Hepatocyte (in vitro differentiated cells): ENCODE data around the gene CCDC9. TPM values are rescaled to one million over a fixed set of nuclear protein-coding genes. Genes with fewer than 3 reads are reported as not detected.
A peak's percentile ranks its signal among the peaks of the same experiment; 100 is the strongest.

Experiments used
- DNase-seq: peaks from one replicate; pipeline ENCODE4 v3.0.0-alpha.2; 2016; ENCODE audit warnings: low spot score
- H2AFZ ChIP-seq: fragments of 200-600 bp; sonication (generic); 2 replicates; pipeline ENCODE4 v1.6.0; 2016; ENCODE audit warnings: antibody characterized with exemption, mild to moderate bottlenecking
- H3K27ac ChIP-seq: fragments of 200-600 bp; sonication (generic); 2 replicates; pipeline ENCODE4 v1.5.1; 2016; ENCODE audit warnings: mild to moderate bottlenecking
- H3K27me3 ChIP-seq: fragments of 200-600 bp; sonication (generic); 2 replicates; pipeline ENCODE4 v1.6.1; 2016
- H3K36me3 ChIP-seq: fragments of 200-600 bp; sonication (generic); replicated peaks from 2 replicates; pipeline ENCODE4 v1.5.1; 2016; ENCODE audit warnings: low read depth; ENCODE audit not compliant: insufficient read depth
- H3K4me1 ChIP-seq: fragments of 200-600 bp; sonication (generic); 2 replicates; pipeline ENCODE4 v1.5.1; 2016; ENCODE audit warnings: mild to moderate bottlenecking, moderate library complexity; ENCODE audit not compliant: insufficient read depth
- H3K4me2 ChIP-seq: fragments of 200-600 bp; sonication (generic); 2 replicates; pipeline ENCODE4 v1.6.0; 2016
- H3K4me3 ChIP-seq: fragments of 200-600 bp; sonication (generic); 2 replicates; pipeline ENCODE4 v1.5.1; 2016; ENCODE audit warnings: mild to moderate bottlenecking
- H3K79me2 ChIP-seq: fragments of 200-600 bp; sonication (generic); 2 replicates; pipeline ENCODE4 v1.6.0; 2017; ENCODE audit warnings: mild to moderate bottlenecking
- H3K9me2 ChIP-seq: fragments of 200-600 bp; sonication (generic); replicated peaks from 2 replicates; pipeline ENCODE4 v1.6.0; 2017; ENCODE audit warnings: mild to moderate bottlenecking; ENCODE audit not compliant: insufficient read depth
- H3K9me3 ChIP-seq: fragments of 200-600 bp; sonication (generic); 2 replicates; pipeline ENCODE4 v1.5.1; 2016; ENCODE audit warnings: low read depth, mild to moderate bottlenecking
- H4K20me1 ChIP-seq: fragments of 200-600 bp; sonication (generic); 2 replicates; pipeline ENCODE4 v1.6.0; 2016; ENCODE audit warnings: mild to moderate bottlenecking; ENCODE audit not compliant: insufficient read depth, poor library complexity, severe bottlenecking
- CTCF ChIP-seq: fragments of 200-600 bp; sonication (generic); IDR thresholded peaks from 2 replicates; pipeline ENCODE4 v1.5.1; 2016; ENCODE audit warnings: antibody characterized with exemption, mild to moderate bottlenecking; ENCODE audit not compliant: poor library complexity
- EZH2 ChIP-seq: fragments of 200-600 bp; sonication (generic); IDR thresholded peaks from 2 replicates; pipeline ENCODE4 v1.6.1; 2016; ENCODE audit warnings: antibody characterized with exemption, mild to moderate bottlenecking, borderline replicate concordance
- EZH2phosphoT487 ChIP-seq: fragments of 200-600 bp; sonication (generic); IDR thresholded peaks from one replicate; pipeline ENCODE4 v1.6.1; 2018; ENCODE audit warnings: antibody characterized with exemption, mild to moderate bottlenecking, low read depth, moderate library complexity; ENCODE audit not compliant: unreplicated experiment, severe bottlenecking
- WGBS: methylation state at CpG from one replicate; pipeline ENCODE4 v1.1.6; 2016; ENCODE audit warnings: low lambda C conversion rate; ENCODE audit errors: missing lambda C conversion rate; 5-methylcytosine and 5-hydroxymethylcytosine counted together
- polyA plus RNA-seq: library from polyadenylated mRNA; unstranded; fragments of >200 nt; fragmentation: Nextera tagmentation; extraction: Ambion mirVana; gene quantifications from 2 replicates; pipeline ENCODE4 v1.2.1, GENCODE V29; 2016
- total RNA-seq: library from RNA; depleted of rRNA; stranded (reverse); fragments of >200 nt; gene quantifications from 2 replicates; pipeline ENCODE4 v1.2.3, GENCODE V29; 2014

The CCDC9 gene
- total and polyA plus RNA-seq, 2 experiments from 2014 or later = 7.9 to 13.0 TPM

- H3K27me3 ChIP-seq = no peaks in the 10 kb centered on the region
Observed at GRCh38 chr19:47272448-47273312, 16.4 kb downstream of the CCDC9 start.

DNA sequence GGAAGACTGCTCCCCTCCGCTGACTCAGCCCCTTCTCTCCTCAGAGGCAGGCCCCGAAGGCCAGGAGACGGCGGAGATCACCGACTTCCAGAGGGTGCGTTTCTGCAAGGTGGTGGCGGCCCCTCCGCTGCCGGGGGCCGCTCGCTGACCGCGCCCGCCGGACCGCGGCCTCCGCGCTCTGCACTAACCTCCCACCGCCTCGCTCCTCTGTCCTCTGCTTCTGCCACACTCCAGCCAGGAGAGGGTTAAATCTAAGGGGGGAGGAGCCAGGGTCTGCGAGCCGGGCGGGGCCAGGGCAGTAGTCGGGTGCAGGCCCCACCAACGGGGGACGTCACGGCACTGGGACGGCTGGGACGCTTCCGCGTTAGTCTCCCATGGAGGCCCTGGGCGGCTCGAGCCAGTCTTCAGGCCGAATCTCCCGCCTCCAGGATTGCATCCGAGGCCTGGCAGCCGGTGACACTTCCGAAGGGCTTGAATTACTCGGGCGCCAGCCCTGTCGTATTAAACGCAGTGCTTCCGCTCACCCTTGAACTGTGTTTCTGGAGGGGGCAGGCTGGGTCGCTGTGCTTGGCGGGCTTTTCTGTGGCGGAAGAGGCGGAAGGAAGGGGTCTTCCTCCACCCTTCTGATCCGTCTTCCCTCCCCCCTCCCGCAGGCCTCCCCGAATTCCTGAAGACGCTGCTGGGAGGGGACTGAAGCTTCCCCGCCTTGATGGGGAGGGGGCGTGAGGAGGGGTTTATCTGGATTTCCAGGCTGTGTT lies 17.2 kb downstream of the CCDC9 start:
- H3K4me3 ChIP-seq = peak overlapping the region; percentile 37
- H3K27ac ChIP-seq = peak overlapping the region; percentile 99
- H4K20me1 ChIP-seq = peaks cover 10% of the 10 kb centered on the region
- H3K9me3 ChIP-seq = no peaks in the 10 kb centered on the region
- H3K4me2 ChIP-seq = peak overlapping the region; percentile 88
- peak overlapping the region; percentile 5 for H2AFZ ChIP-seq
- H3K79me2 ChIP-seq = peaks cover 9% of the 10 kb centered on the region
- no peaks in the 10 kb centered on the region for H3K27me3 ChIP-seq
- DNase-seq = peak; percentile 97
- H3K4me1 ChIP-seq = peaks cover 15% of the 10 kb centered on the region
- no peaks in the 10 kb centered on the region for H3K9me2 ChIP-seq
- H3K36me3 ChIP-seq = no peaks in the 10 kb centered on the region
- WGBS = under 1% methylated on average over 48 of the region's 54 CpGs
- TF ChIP-seq EZH2 = no peak
- no peak for TF ChIP-seq EZH2phosphoT487
- no peak for TF ChIP-seq CTCF

More at GRCh38 chr19:47272448-47273312, 16.4 kb downstream of the CCDC9 start:
- Histone ChIP-seq H4K20me1 (peaks cover 10% of the 10 kb centered on the region), H3K79me2 (peaks cover 9% of the 10 kb centered on the region), H3K4me3 (peak overlapping the region; percentile 37), H3K4me1 (peaks cover 15% of the 10 kb centered on the region), H3K36me3 (no peaks in the 10 kb centered on the region), H2AFZ (peak overlapping the region; percentile 5), H3K9me2 (no peaks in the 10 kb centered on the region), H3K4me2 (peak overlapping the region; percentile 88), H3K27ac (peak overlapping the region; percentile 99), H3K9me3 (no peaks in the 10 kb centered on the region)
- 31% methylated on average over 37 of the region's 42 CpGs for whole genome bisulfite sequencing
- no peak for DNase-seq
- no peak for TF ChIP-seq EZH2phosphoT487
- TF ChIP-seq CTCF = no peak
- no peak for TF ChIP-seq EZH2

- DNase-seq = peak; percentile 99
- H3K27ac ChIP-seq = peak within 1 kb of the TSS; percentile 99
- H3K4me3 ChIP-seq = peak within 1 kb of the TSS; percentile 80
- peaks cover 9% of the 10 kb centered on the region for H3K79me2 ChIP-seq
- WGBS = 1% methylated on average over 14 of the region's 72 CpGs
- no peak for TF ChIP-seq EZH2phosphoT487
- TF ChIP-seq EZH2 = no peak
- no peak for TF ChIP-seq CTCF
- H3K36me3 ChIP-seq = no peaks in the 10 kb centered on the region
- H3K4me1 ChIP-seq = peaks cover 15% of the 10 kb centered on the region
- peak within 1 kb of the TSS; percentile 78 for H2AFZ ChIP-seq
- no peaks in the 10 kb centered on the region for H3K27me3 ChIP-seq
- H3K9me3 ChIP-seq = no peaks in the 10 kb centered on the region
- H3K4me2 ChIP-seq = peak within 1 kb of the TSS; percentile 96
- no peaks in the 10 kb centered on the region for H3K9me2 ChIP-seq
- H4K20me1 ChIP-seq = peaks cover 10% of the 10 kb centered on the region
Observed at GRCh38 chr19:47274071-47274890, 18.0 kb downstream of the CCDC9 start, which contains the start of gene INAFM1. Gene INAFM1, plus strand, starts transcription at chr19:47274885. Its CDS starts 35 bp downstream, at chr19:47274920.
